EL (cell line): ENCODE measurements around the gene SNTA1.
A peak's percentile ranks its signal among the peaks of the same experiment; 100 is the strongest.
"Not testable (repeated sequence)": the region's sequence is repeated elsewhere in the genome, so short reads cannot be mapped to it uniquely, and the experiment has no call there.

Source experiments
- DNase-seq: peaks from one replicate; pipeline ENCODE4 v3.0.0-alpha.2; 2016

The SNTA1 gene

GRCh38 chr20:33391722-33392415 is 51.7 kb downstream of the SNTA1 start:
- peak; percentile 53 for DNase-seq

GRCh38 chr20:33389326-33389725 is 54.2 kb downstream of the SNTA1 start:
- not testable (repeated sequence) for DNase-seq

- no peak for DNase-seq
Observed at GRCh38 chr20:33388268-33388667, 55.3 kb downstream of the SNTA1 start.

- DNase-seq = peak; percentile 71
Observed at GRCh38 chr20:33387177-33387576, 56.4 kb downstream of the SNTA1 start.

GRCh38 chr20:33386673-33387072 is 56.9 kb downstream of the SNTA1 start:
- no peak for DNase-seq

GRCh38 chr20:33377366-33377765 is 66.2 kb downstream of the SNTA1 start:
- no peak for DNase-seq

GRCh38 chr20:33373735-33374605 is 69.6 kb downstream of the SNTA1 start:
- peak; percentile 74 for DNase-seq

- DNase-seq = no peak
Observed at GRCh38 chr20:33372993-33373441, 70.5 kb downstream of the SNTA1 start.

GRCh38 chr20:33370291-33370690 is 73.3 kb downstream of the SNTA1 start:
- DNase-seq = no peak

- peak; percentile 33 for DNase-seq
Observed at GRCh38 chr20:33362898-33363297, 80.7 kb downstream of the SNTA1 start.

GRCh38 chr20:33359399-33360261 is 83.9 kb downstream of the SNTA1 start:
- DNase-seq = no peak
